Measurements from ENCODE around the gene TSPAN8.
"Not testable (repeated sequence)": the region's sequence is repeated elsewhere in the genome, so short reads cannot be mapped to it uniquely, and the experiment has no call there.

TSPAN8 gene

GRCh38 chr12:71124835-71125460 lies 32.9 kb downstream of the TSPAN8 start:
- no peak for DNase-seq

GRCh38 chr12:71113148-71113547 lies 44.7 kb downstream of the TSPAN8 start:
- DNase-seq, result not testable (repeated sequence)

GRCh38 chr12:71109834-71110233 lies 48.0 kb downstream of the TSPAN8 start:
- DNase-seq, result no peak

- DNase-seq, result no peak
These were observed 49.4 kb downstream of the TSPAN8 start for GRCh38 chr12:71108355-71108754.

- no peak for DNase-seq
These were observed 49.9 kb downstream of the TSPAN8 start for GRCh38 chr12:71107936-71108335.

- DNase-seq, result no peak
These were observed 51.8 kb downstream of the TSPAN8 start for GRCh38 chr12:71105956-71106355.

GRCh38 chr12:71092290-71092689 lies 65.5 kb downstream of the TSPAN8 start:
- no peak for DNase-seq

GRCh38 chr12:71090971-71091370 lies 66.8 kb downstream of the TSPAN8 start:
- DNase-seq, result no peak

GRCh38 chr12:71085575-71085974 lies 72.2 kb downstream of the TSPAN8 start:
- DNase-seq, result no peak

GRCh38 chr12:71075743-71076142 lies 82.1 kb downstream of the TSPAN8 start:
- no peak for DNase-seq
